ENCODE data around the gene GNAQ. TPM values are rescaled to one million over a fixed set of nuclear protein-coding genes. Genes with fewer than 3 reads are reported as not detected.

GNAQ gene
- total RNA-seq = 28.4 and 50.5 TPM in 2 replicates

GRCh38 chr9:78031444-78031892, at the start of gene GNAQ:
TSS of gene GNAQ (minus strand) at chr9:78031811. CDS start at chr9:78031235, 576 bp downstream.

Other genes starting within 250 kb of the GNAQ start
- 9.2 and 11.5 TPM in 2 replicates for gene CEP78, start 204.3 kb upstream of the GNAQ start, total RNA-seq